Activated naive CD4-positive, alpha-beta T cell treated with anti-CD3 and anti-CD28 coated beads, Interleukin-2, amount 50 U/mL, for 24 hours (primary cell): ENCODE measurements around the gene METTL2A.
"Not testable (repeated sequence)": the region's sequence is repeated elsewhere in the genome, so short reads cannot be mapped to it uniquely, and the experiment has no call there.

Experiments
- H3K27ac Mint-ChIP-seq: one replicate; pipeline ENCODE4 v1.8.0; 2021; ENCODE audit warnings: mild to moderate bottlenecking, mixed read lengths
- H3K27me3 Mint-ChIP-seq: one replicate; pipeline ENCODE4 v1.8.0; 2021; ENCODE audit warnings: mixed read lengths
- H3K36me3 Mint-ChIP-seq: one replicate; pipeline ENCODE4 v1.8.0; 2021; ENCODE audit warnings: mixed read lengths
- H3K4me1 Mint-ChIP-seq: one replicate; pipeline ENCODE4 v1.8.0; 2021; ENCODE audit warnings: mixed read lengths
- H3K4me3 Mint-ChIP-seq: one replicate; pipeline ENCODE4 v1.8.0; 2021; ENCODE audit warnings: mild to moderate bottlenecking, mixed read lengths
- H3K9me3 Mint-ChIP-seq: one replicate; pipeline ENCODE4 v1.8.0; 2021; ENCODE audit warnings: mixed read lengths

METTL2A gene, protein sequence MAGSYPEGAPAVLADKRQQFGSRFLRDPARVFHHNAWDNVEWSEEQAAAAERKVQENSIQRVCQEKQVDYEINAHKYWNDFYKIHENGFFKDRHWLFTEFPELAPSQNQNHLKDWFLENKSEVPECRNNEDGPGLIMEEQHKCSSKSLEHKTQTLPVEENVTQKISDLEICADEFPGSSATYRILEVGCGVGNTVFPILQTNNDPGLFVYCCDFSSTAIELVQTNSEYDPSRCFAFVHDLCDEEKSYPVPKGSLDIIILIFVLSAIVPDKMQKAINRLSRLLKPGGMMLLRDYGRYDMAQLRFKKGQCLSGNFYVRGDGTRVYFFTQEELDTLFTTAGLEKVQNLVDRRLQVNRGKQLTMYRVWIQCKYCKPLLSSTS

DNA sequence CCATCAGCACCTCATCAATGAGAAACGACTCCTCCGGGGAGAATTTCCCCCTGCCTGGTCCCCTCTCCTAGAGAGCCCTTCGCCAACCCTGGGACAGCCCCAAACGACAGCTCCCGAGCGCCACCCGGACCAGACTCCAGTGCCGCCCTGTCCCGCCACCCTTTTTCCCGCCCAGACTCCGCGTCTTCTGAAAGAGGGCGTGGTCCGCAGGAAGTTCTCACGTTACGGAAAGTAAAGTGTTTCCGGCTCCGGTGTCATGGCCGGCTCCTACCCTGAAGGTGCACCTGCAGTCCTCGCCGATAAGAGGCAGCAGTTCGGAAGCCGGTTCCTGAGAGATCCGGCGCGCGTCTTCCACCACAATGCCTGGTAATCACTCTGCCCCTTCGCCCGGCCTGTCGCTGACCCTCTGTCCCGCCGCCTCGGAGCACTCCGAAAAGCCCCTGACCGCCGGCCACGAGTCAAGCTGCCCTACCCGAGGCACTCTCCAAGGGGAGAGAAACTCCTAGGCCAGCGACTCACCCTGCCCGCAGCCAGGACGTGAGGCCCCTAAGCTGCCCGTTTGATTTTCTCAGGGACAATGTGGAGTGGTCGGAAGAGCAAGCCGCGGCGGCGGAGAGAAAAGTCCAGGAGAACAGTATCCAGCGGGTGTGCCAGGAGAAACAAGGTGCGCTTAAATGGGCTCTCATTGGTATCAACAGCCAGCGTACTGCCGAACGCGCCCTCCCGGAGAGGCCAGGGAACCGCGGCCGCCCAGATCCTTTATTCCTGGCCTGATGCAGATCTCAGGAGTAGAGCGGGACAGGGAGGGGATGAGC lies at the start of gene METTL2A:
TSS of gene METTL2A (plus strand) at position 251 of the 815 bp plus-strand sequence. CDS start at position 257, 6 bp downstream.
- not testable (repeated sequence) for H3K27me3 Mint-ChIP-seq, H3K36me3 Mint-ChIP-seq, H3K9me3 Mint-ChIP-seq
- Mint-ChIP-seq H3K27ac (peak within 1 kb of the TSS; percentile 92), H3K4me1 (peaks cover 26% of the 10 kb centered on the region), H3K4me3 (peak within 1 kb of the TSS; percentile 90)

DNA sequence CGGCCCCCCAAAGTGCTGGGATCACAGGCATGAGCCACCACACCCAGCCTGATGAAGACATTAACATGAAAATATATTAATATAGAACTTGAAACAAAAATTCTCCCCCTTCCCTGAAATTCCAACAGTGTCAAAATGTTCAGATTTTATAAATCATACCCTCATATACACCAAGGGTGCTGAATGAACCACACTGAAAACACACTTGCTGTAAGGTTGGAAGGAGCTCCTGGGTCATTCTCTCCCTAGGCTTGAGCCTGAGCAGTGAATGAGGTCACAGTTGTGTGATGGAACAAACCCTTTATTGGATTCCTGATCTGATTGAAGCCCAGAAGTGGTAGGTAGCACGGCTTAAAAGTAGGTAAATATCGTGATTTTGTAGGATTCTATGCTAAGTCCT lies 43.4 kb upstream of the METTL2A start, which contains the start of gene EFCAB3:
TSS of gene EFCAB3 (plus strand) at position 301 of the 400 bp plus-strand sequence. CDS start 2,427 bp downstream, outside the sequence.
- H3K4me3 Mint-ChIP-seq, result no peak within 1 kb of the TSS
- no peaks in the 10 kb centered on the region for H3K9me3 Mint-ChIP-seq
- peaks cover 16% of the 10 kb centered on the region for H3K27me3 Mint-ChIP-seq
- H3K36me3 Mint-ChIP-seq, result no peaks in the 10 kb centered on the region
- H3K4me1 Mint-ChIP-seq, result no peaks in the 10 kb centered on the region
- H3K27ac Mint-ChIP-seq, result no peak within 1 kb of the TSS

DNA sequence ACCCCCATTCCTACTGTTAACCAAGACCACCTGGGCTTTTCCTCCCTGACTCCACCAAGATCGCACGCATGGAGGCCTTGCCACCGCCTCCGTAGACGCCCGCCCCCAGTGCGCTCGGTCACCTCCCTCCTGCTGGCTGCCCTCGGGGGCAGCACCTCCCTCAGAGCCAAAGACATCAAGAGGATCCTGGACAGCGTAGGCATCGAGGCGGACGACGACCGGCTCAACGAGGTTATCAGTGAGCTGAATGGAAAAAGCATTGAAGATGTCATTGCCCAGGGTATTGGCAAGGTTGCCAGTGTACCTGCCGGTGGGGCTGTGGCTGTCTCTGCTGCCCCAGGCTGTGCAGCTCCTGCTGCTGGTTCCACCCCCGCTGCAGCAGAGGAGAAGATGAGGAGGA lies 42.1 kb upstream of the METTL2A start:
- no peak overlapping the region for H3K4me3 Mint-ChIP-seq
- no peaks in the 10 kb centered on the region for H3K4me1 Mint-ChIP-seq
- peaks cover 11% of the 10 kb centered on the region for H3K27me3 Mint-ChIP-seq
- H3K36me3 Mint-ChIP-seq, result no peaks in the 10 kb centered on the region
- H3K9me3 Mint-ChIP-seq, result no peaks in the 10 kb centered on the region
- no peak overlapping the region for H3K27ac Mint-ChIP-seq

DNA sequence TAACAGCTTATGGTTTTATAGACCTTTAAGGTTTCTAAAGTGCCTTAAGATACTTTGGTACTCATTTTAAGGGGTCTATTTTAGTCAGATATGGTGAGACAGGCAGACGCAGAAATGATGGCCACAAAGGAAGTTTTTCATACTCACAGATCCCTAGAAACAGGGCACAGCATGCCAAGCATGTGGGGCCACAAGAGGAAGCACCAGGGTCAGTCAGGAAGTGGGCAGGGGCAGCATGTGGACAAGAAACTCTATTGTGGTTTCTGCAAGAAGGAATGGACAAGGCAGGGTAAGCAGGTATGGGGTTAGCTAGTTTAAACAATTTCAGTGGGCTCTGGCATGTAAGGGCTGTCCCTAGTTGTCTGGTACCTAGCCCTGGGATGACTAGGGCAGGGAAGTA lies 34.8 kb upstream of the METTL2A start:
- no peaks in the 10 kb centered on the region for H3K36me3 Mint-ChIP-seq
- no peaks in the 10 kb centered on the region for H3K9me3 Mint-ChIP-seq
- H3K4me1 Mint-ChIP-seq, result no peaks in the 10 kb centered on the region
- no peak overlapping the region for H3K4me3 Mint-ChIP-seq
- no peak overlapping the region for H3K27ac Mint-ChIP-seq
- H3K27me3 Mint-ChIP-seq, result peaks cover 21% of the 10 kb centered on the region

DNA sequence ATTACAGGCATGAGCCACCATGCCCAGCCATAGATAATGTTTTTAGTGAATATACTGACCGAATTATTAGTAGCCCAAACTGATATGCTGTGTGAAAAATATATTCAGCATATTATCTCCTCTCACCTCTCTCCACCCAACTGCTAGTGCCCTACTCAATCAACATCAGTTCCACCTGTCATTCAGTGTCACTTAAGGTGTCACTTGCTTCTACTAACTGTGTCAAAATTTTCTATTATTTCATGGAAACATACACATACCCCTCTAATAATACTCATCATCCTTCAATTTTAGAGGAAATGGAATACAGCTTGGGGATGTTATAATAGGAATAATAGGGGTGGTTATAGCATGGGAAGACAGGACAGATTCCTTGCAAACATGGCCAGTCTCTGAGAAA lies 30.8 kb upstream of the METTL2A start:
- no peak overlapping the region for H3K4me3 Mint-ChIP-seq
- H3K9me3 Mint-ChIP-seq, result no peaks in the 10 kb centered on the region
- no peaks in the 10 kb centered on the region for H3K36me3 Mint-ChIP-seq
- H3K27ac Mint-ChIP-seq, result no peak overlapping the region
- peaks cover 19% of the 10 kb centered on the region for H3K27me3 Mint-ChIP-seq
- no peaks in the 10 kb centered on the region for H3K4me1 Mint-ChIP-seq

DNA sequence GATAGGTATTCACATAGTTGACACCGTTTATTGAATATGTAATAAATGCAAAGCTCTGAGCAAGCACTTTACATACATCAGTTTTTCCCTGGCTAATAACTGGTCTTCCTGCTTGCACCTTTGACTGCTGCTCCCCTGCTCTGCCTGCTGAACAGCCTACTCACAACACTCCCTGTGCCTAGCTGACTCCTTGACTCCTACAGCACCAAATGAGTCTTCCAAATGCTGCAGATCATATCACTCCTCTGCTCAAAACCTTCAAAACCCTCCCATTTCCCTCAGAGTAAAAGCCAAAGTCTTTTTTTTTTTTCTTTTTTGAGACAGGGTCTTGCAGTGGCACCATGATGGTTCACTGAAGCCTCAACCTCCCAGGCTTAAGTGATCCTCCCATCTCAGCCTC lies 24.8 kb upstream of the METTL2A start:
- Mint-ChIP-seq H3K36me3 (no peaks in the 10 kb centered on the region), H3K27ac (no peak overlapping the region), H3K4me1 (no peaks in the 10 kb centered on the region)

DNA sequence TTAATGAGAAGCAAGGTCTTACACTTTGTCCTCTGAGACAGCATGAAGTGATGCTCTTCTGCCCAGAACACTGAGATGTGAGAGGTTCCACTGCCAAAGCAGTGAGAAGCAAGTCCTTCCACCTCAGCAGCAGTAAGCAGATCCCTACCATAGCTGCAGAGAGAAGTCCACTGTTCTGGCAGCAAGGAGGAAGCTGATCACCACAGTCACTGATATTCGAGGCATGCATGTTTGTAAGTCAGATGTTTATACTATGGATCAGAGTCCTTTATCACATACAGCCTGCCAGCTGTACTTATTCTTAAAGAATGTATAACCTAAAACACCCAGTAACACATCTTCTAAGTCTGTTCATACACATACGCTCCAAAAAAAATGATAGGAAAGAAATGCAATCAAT lies 18.2 kb upstream of the METTL2A start:
- no peaks in the 10 kb centered on the region for H3K36me3 Mint-ChIP-seq
- no peaks in the 10 kb centered on the region for H3K9me3 Mint-ChIP-seq
- H3K27ac Mint-ChIP-seq, result no peak overlapping the region
- H3K4me3 Mint-ChIP-seq, result no peak overlapping the region
- no peaks in the 10 kb centered on the region for H3K4me1 Mint-ChIP-seq
- peaks cover 16% of the 10 kb centered on the region for H3K27me3 Mint-ChIP-seq

More for the DNA sequence above, 24.8 kb upstream of the METTL2A start:
- no peaks in the 10 kb centered on the region for H3K9me3 Mint-ChIP-seq
- peaks cover 15% of the 10 kb centered on the region for H3K27me3 Mint-ChIP-seq
- no peak overlapping the region for H3K4me3 Mint-ChIP-seq

DNA sequence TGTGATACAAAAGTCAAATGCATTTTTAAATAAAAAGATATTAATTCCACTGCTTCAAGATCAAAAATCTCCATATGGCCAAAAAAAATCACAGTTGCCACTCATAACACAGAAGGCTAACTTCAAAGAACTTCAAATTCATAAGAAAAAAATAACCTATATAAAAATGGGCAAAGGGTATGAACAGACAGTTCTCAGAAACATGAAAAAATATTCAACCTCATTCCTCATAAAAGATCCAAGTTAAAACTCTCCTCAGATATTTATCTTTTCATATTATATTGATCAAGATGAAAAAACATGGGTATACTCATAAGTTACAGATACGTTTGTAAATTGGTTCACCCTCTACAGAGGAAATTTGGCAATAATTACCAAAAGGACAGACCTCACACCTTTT lies 10.6 kb upstream of the METTL2A start:
- H3K4me3 Mint-ChIP-seq, H3K9me3 Mint-ChIP-seq, H3K4me1 Mint-ChIP-seq, H3K27me3 Mint-ChIP-seq, H3K36me3 Mint-ChIP-seq, H3K27ac Mint-ChIP-seq: not testable (repeated sequence)

DNA sequence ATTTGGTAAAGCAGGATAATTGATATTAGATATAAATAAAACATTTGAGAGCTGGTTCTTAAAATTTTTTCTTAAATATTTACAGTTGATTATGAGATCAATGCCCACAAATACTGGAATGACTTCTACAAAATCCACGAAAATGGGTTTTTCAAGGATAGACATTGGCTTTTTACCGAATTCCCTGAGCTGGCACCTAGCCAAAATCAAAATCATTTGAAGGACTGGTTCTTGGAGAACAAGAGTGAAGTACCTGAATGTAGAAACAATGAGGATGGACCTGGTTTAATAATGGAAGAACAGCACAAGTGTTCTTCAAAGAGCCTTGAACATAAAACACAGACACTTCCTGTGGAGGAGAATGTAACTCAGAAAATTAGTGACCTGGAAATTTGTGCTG lies 2.5 kb downstream of the METTL2A start:
- H3K4me3 Mint-ChIP-seq, H3K36me3 Mint-ChIP-seq, H3K9me3 Mint-ChIP-seq, H3K27me3 Mint-ChIP-seq, H3K27ac Mint-ChIP-seq: not testable (repeated sequence)
- H3K4me1 Mint-ChIP-seq, result peaks cover 26% of the 10 kb centered on the region

DNA sequence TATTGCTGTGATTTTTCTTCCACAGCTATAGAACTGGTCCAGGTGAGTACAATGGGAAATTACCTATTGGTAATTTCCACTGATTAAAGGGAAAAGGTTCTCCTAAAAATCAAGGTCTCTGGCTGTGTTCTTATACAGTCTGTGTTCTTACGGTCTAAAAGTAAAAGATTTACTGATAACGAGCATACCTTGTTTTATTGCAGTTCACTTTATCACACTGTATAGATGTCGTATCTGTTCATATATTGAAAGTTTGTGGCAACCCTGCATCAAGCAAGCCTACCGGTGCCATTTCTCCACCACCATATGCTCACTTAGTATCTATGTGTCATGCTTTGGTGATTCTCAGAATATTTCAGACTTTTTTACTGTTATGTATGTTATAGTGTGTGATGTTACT lies 11.6 kb downstream of the METTL2A start:
- H3K36me3 Mint-ChIP-seq, H3K27me3 Mint-ChIP-seq: not testable (repeated sequence)

DNA sequence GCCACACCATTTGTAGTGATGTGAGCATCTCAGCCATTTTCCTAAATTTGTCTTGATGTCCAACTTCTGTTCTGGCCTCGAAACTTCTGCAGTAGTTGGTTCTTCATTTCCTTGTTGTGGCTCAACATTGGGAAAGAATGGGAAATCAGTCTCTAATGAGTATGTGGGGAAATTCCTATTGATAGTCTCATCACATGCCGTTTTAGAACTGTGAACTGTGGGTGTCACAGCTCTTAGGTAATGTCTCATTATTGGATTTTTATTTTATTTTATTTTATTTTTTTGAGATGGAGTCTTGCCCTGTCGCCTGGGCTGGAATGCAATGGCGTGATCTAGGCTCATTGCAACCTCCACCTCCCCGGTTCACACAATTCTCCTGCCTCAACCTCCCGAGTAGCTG lies 17.5 kb downstream of the METTL2A start:
- not testable (repeated sequence) for H3K27ac Mint-ChIP-seq, H3K9me3 Mint-ChIP-seq, H3K27me3 Mint-ChIP-seq, H3K4me3 Mint-ChIP-seq, H3K4me1 Mint-ChIP-seq
- peaks cover 17% of the 10 kb centered on the region for H3K36me3 Mint-ChIP-seq

More for the DNA sequence above, 11.6 kb downstream of the METTL2A start:
- not testable (repeated sequence) for H3K27ac Mint-ChIP-seq, H3K4me1 Mint-ChIP-seq, H3K9me3 Mint-ChIP-seq, H3K4me3 Mint-ChIP-seq

DNA sequence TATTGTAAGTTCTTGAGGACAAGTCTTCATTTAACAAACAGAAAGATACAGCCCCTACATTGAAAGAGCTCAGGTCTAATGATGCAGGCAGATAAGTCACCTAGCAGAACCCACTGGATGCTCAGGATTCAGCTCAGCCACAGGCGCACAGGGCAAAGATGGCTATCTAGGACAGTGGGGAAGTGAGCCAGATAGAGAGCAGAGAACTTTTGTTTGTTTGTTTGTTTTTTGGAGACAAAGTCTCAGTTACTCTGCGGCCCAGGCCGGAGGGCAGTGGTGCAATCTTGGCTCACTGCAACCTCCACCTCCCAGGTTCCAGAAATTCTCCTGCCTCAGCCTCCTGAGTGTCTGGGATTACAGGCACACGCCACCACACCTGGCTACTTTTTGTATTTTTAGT lies 20.4 kb downstream of the METTL2A start:
- no peaks in the 10 kb centered on the region for H3K27me3 Mint-ChIP-seq
- no peak overlapping the region for H3K4me3 Mint-ChIP-seq
- H3K4me1 Mint-ChIP-seq, result no peaks in the 10 kb centered on the region
- peaks cover 21% of the 10 kb centered on the region for H3K36me3 Mint-ChIP-seq
- no peak overlapping the region for H3K27ac Mint-ChIP-seq
- H3K9me3 Mint-ChIP-seq, result no peaks in the 10 kb centered on the region

DNA sequence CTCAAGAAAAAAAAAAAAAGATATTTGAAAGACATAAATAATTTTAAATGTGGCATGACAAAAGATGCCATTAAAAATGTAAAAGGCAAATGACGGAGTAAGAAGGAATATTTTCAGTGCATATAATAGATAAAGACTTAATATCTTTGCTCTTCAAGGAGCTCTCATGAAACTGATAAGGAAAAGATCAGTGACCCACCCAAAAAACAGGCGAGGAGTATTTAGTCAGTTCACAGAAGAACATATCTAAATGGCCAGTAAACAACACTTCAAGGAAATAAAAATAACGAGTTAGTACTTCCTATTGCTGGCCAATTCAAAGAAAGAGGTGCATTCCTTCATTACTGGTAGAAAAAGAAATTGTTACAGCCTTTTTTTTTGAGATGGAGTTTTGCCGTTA lies 22.1 kb downstream of the METTL2A start:
- not testable (repeated sequence) for H3K4me1 Mint-ChIP-seq, H3K9me3 Mint-ChIP-seq, H3K27me3 Mint-ChIP-seq, H3K27ac Mint-ChIP-seq, H3K4me3 Mint-ChIP-seq
- H3K36me3 Mint-ChIP-seq, result peaks cover 21% of the 10 kb centered on the region

DNA sequence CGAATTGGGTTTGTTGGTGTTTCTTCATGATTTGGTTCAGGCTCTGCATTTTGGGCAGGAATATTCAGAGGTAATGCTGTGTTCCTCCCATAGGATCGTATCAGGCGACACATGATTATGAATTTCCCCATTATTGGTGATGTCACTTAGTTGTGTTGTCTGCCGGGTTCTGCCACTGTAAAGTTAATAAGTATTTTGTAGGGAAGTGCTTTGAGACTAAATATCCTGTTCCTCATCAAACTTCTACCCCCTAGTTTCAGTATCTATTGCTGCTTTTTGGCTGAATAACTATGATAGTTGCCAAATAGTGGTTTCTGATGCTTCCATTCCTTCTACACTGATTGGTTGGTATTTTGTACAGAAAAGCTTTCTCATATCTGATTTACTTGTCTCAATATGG lies 28.5 kb downstream of the METTL2A start:
- not testable (repeated sequence) for H3K4me3 Mint-ChIP-seq, H3K4me1 Mint-ChIP-seq, H3K27ac Mint-ChIP-seq

DNA sequence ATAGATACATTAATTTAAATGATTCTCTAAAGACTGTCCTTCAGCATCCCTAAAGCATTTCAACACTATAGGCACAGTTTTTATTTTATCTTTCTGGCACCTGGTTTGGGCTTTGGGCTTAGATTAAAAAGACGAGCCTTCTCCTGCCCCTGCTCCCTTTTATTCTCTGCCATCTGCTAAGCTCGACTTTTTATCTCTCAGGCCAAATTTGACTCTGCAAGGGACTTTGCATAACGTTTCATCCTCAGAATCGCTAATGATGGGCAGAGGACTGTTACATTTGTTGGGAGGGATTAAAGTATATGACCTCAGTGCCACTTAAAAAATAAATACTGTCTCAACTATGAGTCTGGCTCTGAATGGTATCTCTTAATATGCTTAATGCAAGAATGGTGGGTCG lies 29.3 kb downstream of the METTL2A start:
- not testable (repeated sequence) for H3K4me3 Mint-ChIP-seq

More for the DNA sequence above, 28.5 kb downstream of the METTL2A start:
- not testable (repeated sequence) for H3K27me3 Mint-ChIP-seq, H3K9me3 Mint-ChIP-seq
- H3K36me3 Mint-ChIP-seq, result peaks cover 15% of the 10 kb centered on the region

DNA sequence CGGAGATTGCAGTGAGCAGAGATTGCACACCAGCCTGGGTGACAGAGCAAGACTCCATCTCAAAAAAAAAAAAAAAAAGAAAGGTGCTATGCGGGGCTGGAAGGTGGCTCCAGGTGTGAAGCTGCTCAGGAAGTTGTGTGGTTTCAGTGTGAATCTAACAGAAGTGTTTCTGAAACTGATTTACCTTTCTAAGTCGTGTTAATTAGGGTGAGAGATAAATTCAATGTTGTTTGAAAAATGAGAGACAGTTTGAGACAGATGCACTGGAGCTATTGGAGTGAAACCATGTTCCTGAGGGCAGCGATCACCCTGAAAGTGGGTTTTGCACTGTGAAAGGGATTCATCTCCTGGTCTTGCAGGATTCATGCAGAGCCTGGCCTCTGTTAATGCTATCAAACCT lies 30.0 kb downstream of the METTL2A start:
- H3K4me3 Mint-ChIP-seq, H3K4me1 Mint-ChIP-seq, H3K27me3 Mint-ChIP-seq, H3K9me3 Mint-ChIP-seq, H3K36me3 Mint-ChIP-seq, H3K27ac Mint-ChIP-seq: not testable (repeated sequence)

More for the DNA sequence above, 29.3 kb downstream of the METTL2A start:
- not testable (repeated sequence) for H3K27me3 Mint-ChIP-seq, H3K4me1 Mint-ChIP-seq, H3K9me3 Mint-ChIP-seq, H3K36me3 Mint-ChIP-seq, H3K27ac Mint-ChIP-seq
